RWPE1 (cell line): ENCODE measurements around the gene PHLPP1.
"Not testable (repeated sequence)": the region's sequence is repeated elsewhere in the genome, so short reads cannot be mapped to it uniquely, and the experiment has no call there.

Experiments used
- CTCF ChIA-PET: fragments of 350-600 bp; sonication (Branson Sonifier 250); formaldehyde crosslinking; extraction: SDS; loops from one replicate; lab custom pipeline; 2021; lab: Yijun Ruan, JAX
- POLR2A ChIA-PET: fragments of 400-600 bp; formaldehyde crosslinking; extraction: SDS; loops from one replicate; lab custom pipeline; 2020; ENCODE audit warnings: antibody characterized with exemption; ENCODE audit not compliant: low non-redundant PET; lab: Yijun Ruan, JAX
- DNase-seq: peaks from one replicate; pipeline ENCODE4 v3.0.0; 2012; ENCODE audit warnings: low spot score
- H3K27ac ChIP-seq: fragments of 450-650 bp; 2 replicates; pipeline ENCODE4 v1.5.1; 2017
- TF ChIP-seq, protein P1 (sequence below): fragments of 450-650 bp; conservative IDR thresholded peaks from 2 replicates; pipeline ENCODE4 v1.5.1; 2017; ENCODE audit warnings: low read depth, mild to moderate bottlenecking

Gene PHLPP1

DNA sequence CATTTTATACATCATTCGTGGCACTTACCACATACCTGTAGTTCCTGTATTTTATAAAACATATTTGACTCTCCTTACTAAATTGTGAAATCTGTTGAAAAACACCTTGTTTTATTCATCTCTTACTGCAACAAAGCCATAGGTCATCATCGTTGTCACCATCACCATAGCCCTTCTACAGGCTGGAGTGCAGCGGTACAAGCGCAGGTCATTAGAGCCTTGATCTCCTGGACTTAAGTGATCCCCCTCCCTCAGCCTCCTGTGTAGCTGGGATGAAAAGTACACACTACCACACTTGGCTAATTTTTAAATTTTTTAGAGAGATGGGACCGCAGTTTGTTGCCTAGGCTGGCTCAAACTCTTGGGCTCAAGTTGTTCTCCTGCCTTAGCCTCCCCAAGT, 184.2 kb downstream of the PHLPP1 start:
- no peak overlapping the region for H3K27ac ChIP-seq
- POLR2A ChIA-PET, result no interaction called here
- DNase-seq, result no peak
- TF ChIP-seq, protein P1, sequence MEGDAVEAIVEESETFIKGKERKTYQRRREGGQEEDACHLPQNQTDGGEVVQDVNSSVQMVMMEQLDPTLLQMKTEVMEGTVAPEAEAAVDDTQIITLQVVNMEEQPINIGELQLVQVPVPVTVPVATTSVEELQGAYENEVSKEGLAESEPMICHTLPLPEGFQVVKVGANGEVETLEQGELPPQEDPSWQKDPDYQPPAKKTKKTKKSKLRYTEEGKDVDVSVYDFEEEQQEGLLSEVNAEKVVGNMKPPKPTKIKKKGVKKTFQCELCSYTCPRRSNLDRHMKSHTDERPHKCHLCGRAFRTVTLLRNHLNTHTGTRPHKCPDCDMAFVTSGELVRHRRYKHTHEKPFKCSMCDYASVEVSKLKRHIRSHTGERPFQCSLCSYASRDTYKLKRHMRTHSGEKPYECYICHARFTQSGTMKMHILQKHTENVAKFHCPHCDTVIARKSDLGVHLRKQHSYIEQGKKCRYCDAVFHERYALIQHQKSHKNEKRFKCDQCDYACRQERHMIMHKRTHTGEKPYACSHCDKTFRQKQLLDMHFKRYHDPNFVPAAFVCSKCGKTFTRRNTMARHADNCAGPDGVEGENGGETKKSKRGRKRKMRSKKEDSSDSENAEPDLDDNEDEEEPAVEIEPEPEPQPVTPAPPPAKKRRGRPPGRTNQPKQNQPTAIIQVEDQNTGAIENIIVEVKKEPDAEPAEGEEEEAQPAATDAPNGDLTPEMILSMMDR, result no peak
- CTCF ChIA-PET, result no interaction called here

DNA sequence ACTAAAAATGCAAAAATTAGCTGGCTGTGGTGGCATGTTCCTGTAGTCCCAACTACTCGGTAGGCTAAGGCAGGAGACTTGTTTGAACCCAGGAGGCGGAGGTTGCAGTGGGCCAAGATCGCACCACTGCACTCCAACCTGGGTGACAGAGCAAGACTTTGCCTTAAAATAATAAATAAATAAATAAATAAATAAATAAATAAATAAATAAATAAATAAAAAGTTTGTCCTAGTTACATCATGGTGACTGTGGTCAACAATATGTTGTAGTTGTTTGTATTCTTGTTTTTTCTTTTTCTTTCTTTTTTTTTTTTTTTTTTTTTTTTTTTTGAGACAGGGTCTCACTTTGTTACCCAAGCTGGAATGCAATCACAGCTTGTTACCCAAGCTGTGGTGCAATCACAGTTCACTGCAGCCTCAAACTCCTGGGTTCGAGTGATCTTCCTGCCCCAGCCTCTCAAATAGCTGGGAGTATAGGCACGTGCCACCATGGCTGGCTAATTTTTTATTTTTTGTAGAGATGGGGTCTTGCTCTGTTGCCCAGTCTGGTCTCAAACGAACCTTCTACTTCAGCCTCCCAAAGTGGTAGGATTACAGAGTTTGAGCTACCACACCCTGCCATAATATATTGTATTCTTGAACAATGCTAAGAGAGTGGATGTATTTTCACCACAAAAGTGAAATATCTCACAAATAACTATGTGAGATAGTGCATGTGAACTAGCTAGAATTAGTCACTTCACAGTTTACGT, 185.0 kb downstream of the PHLPP1 start:
- TF ChIP-seq, protein P1, result no peak
- ChIA-PET CTCF (no interaction called here), POLR2A (no interaction called here)
- H3K27ac ChIP-seq, result no peak overlapping the region
- DNase-seq, result no peak

DNA sequence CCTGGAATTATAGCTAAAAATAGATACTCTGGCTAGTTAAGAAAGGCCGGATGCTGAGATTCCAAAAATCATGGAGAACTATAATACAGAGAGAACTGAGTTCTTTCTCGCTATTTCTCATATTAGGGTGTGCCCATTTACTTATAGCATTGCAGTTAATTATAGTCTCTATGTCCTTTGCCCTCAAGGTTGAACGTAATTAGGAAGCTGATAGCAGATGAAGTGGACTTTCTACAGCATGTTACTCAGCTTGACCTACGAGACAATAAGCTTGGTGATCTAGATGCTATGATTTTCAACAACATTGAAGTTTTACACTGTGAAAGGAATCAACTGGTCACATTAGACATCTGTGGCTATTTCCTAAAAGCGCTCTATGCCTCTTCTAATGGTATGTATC, 187.4 kb downstream of the PHLPP1 start:
- CTCF ChIA-PET, result no interaction called here
- DNase-seq, result no peak
- no peak overlapping the region for H3K27ac ChIP-seq
- TF ChIP-seq, protein P1, result no peak
- POLR2A ChIA-PET, result no interaction called here

DNA sequence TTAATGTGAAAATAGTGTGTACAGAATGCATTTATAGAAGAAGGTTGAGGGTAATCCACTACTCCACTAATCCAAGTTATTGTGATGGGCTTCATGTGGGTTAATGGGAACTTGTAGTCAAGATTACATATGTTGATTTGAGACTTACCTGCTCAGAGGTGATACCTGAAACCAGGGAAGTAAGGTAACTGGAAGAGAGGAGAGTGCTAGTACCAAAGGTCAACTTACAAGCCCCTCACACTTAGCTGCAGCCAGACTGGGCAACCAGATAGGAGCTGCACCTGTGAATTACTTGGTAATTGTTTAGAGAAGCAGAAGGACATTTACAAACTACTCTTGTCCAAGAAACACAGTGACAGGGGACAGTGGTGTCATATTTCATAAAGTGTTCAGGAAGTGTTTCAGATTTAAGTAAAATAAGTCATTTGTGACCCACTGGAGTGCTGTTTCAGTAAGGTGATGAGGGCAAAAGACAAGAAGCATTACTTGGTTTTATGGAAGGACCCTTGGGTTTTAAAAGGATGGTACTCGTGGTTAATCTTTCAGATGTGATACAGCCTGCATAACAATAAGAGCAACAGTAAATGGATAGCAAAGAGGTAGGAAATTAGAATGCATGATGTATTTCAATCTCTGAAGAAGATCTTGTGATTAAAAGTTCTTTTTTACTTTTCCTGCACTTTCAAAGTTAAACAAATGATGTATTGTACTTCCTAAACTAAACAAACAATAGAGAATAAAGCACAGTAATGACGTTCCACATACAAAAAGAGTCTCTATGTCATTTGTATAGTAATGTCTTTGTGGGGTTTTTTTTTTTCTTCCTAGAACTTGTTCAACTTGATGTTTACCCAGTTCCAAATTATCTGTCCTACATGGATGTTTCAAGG, 189.3 kb downstream of the PHLPP1 start:
- no peak overlapping the region for H3K27ac ChIP-seq
- POLR2A ChIA-PET, result no interaction called here
- CTCF ChIA-PET, result no interaction called here
- TF ChIP-seq, protein P1, result no peak
- DNase-seq, result no peak

DNA sequence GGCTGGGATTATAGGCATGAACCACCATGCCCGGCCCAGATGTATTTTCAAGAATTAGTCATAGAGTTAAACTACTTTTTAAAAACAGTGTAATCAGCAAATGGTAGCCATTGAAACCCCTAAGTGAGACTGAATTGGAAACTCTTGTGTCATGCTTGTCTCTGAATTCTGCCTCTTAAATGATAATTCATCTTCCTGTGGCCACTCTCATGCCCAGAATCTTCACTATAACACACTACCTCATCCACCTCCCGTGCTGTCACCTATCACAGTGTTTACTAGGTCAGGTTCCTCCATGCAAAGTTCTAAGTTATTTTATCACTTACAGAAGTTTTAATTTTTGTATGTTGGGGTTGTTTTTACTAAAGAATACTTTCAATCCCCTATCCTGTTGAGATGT, 197.5 kb downstream of the PHLPP1 start:
- no peak overlapping the region for H3K27ac ChIP-seq
- TF ChIP-seq, protein P1, result no peak
- no peak for DNase-seq
- CTCF ChIA-PET, result no interaction called here
- POLR2A ChIA-PET, result no interaction called here

DNA sequence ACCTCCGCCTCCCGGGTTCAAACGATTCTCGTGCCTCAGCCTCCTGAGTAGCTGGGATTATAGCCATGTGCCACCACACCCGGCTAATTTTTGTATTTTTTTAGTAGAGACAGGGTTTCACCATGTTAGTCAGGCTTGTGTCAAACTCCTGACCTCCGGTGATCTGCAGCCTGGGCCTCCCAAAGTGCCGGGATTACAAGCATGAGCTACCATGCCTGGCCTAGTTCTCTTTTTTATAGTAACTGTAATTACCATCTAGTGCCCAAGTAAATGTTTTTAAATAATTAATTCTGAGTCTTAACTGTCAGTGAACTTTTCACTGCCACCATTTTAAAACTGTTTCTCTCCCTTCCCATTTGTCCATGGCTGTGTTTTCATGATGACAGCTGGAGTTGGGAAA, 198.5 kb downstream of the PHLPP1 start:
- CTCF ChIA-PET, POLR2A ChIA-PET: not testable (repeated sequence)

DNA sequence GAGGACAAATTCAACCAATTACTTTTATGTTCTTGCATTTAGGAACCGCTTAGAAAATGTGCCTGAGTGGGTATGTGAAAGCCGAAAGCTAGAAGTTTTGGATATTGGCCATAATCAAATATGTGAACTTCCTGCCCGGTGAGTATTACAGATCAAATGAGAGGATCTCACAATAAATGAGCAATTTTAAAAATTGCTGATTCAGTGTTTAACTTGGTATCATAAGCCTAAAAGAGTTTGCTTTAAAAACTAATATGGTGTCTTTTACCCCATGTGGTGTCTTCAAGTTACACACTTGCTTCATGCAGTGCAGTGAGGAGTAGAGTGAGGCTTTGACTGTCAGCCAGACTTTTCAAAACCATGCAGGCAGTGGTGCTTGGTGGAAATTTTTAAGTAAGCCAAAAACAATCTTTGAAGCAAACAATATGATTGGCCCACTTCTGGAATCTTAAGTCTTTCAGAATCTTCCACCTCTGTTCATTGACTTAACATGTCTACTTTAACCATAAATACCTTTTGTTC, 199.6 kb downstream of the PHLPP1 start:
- H3K27ac ChIP-seq, result no peak overlapping the region
- CTCF ChIA-PET, result interaction anchor here (0.7 kb wide), 1 partner anchor 416 kb away, joined by 3 read pairs; no protein-coding TSS in a partner anchor
- TF ChIP-seq, protein P1, result no peak
- DNase-seq, result no peak
- POLR2A ChIA-PET, result no interaction called here

More for the DNA sequence above, 198.5 kb downstream of the PHLPP1 start:
- not testable (repeated sequence) for DNase-seq, H3K27ac ChIP-seq
